ENCODE data around the gene NEK1.
A peak's percentile ranks its signal among the peaks of the same experiment; 100 is the strongest.
"Not testable (repeated sequence)": the region's sequence is repeated elsewhere in the genome, so short reads cannot be mapped to it uniquely, and the experiment has no call there.

NEK1 gene

DNA sequence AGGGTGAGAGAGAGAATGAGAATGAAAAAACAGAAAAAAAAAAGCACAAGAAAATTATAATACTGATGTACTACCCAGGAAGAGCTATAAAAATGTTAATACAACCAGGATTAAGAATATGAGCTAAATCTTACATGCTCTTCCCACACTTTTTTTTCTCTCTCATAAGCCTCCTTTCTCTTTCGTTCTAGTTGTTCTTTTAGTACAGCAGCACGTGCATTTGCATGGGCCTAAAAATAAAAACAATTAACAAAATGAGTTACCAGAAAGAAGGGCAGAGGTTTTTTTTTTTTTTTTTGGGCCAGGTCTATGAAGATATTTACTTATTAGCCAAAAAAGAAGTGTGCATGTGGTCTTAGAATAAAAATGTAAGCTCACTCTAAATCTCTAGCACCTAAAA lies 105.5 kb downstream of the NEK1 start:
- TF ChIP-seq, protein P1, sequence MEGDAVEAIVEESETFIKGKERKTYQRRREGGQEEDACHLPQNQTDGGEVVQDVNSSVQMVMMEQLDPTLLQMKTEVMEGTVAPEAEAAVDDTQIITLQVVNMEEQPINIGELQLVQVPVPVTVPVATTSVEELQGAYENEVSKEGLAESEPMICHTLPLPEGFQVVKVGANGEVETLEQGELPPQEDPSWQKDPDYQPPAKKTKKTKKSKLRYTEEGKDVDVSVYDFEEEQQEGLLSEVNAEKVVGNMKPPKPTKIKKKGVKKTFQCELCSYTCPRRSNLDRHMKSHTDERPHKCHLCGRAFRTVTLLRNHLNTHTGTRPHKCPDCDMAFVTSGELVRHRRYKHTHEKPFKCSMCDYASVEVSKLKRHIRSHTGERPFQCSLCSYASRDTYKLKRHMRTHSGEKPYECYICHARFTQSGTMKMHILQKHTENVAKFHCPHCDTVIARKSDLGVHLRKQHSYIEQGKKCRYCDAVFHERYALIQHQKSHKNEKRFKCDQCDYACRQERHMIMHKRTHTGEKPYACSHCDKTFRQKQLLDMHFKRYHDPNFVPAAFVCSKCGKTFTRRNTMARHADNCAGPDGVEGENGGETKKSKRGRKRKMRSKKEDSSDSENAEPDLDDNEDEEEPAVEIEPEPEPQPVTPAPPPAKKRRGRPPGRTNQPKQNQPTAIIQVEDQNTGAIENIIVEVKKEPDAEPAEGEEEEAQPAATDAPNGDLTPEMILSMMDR (IDR thresholded peaks at IDR 0.05; ENCODE audit: extremely low read depth, insufficient read depth, missing control alignments): no peak
- DNase-seq (ENCODE audit: low spot score): no peak
- in situ Hi-C loops (cut with MboI; ENCODE audit: low pct_unique_long_range_greater_than_20kb, low sequenced_read_pairs, unreplicated experiment): no loop called here

DNA sequence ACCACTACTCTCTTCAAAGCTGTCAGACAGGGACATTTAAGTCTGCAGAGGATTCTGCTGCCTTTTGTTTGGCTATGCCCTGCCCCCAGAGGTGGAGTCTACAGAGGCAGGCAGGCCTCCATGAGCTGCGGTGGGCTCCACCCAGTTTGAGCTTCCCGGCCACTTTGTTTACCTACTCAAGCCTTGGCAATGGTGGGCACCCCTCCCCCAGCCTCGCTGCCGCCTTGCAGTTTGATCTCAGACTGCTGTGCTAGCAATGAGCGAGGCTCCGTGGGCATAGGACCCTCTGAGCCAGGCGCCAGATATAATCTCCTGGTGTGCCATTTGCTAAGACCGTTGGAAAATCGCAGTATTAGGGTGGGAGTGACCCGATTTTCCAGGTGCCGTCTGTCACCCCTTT lies 112.5 kb downstream of the NEK1 start:
- not testable (repeated sequence) for DNase-seq (ENCODE audit: low spot score)
- in situ Hi-C loops (cut with MboI; ENCODE audit: low pct_unique_long_range_greater_than_20kb, low sequenced_read_pairs, unreplicated experiment): loop anchor here (25.0 kb wide), 2 partner anchors 213 to 1313 kb away; no protein-coding TSS in a partner anchor

DNA sequence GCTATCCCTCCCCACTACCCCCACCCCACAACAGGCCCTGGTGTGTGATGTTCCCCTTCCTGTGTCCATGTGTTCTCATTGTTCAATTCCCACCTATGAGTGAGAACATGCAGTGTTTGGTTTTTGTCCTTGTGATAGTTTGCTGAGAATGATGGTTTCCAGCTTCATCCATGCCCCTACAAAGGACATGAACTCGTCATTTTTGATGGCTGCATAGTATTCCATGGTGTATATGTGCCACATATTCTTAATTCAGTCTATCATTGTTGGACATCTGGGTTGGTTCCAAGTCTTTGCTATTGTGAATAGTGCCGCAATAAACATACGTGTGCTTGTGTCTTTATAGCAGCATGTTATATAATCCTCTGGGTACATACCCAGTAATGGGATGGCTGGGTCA lies 118.1 kb downstream of the NEK1 start:
- in situ Hi-C loops (cut with MboI; ENCODE audit: low pct_unique_long_range_greater_than_20kb, low sequenced_read_pairs, unreplicated experiment): loop anchor here (25.0 kb wide), 2 partner anchors 207 to 1307 kb away; no protein-coding TSS in a partner anchor
- DNase-seq (ENCODE audit: low spot score): not testable (repeated sequence)

DNA sequence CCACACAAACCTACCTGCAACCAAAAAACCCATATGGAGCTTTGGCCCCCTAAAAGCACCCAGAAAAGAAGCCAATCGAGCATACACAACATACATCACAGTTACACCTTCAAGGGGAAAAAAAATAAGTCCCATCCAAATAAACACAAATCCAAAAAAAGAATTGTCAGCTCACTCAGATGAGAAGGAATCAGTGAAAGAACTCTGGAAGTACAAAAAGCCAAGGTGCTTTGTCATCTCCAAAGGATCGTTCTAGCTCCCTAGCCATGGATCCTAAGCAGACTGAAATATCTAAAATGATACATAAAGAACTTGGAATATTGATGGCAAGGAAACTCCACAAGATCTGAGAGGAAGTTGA lies 119.2 kb downstream of the NEK1 start:
- DNase-seq (ENCODE audit: low spot score): no peak
- TF ChIP-seq, protein P1 (IDR thresholded peaks at IDR 0.05; ENCODE audit: extremely low read depth, insufficient read depth, missing control alignments): no peak
- in situ Hi-C loops (cut with MboI; ENCODE audit: low pct_unique_long_range_greater_than_20kb, low sequenced_read_pairs, unreplicated experiment): loop anchor here (25.0 kb wide), 2 partner anchors 206 to 1306 kb away; no protein-coding TSS in a partner anchor

- peak; percentile 35 for DNase-seq (ENCODE audit: low spot score)
- in situ Hi-C loops (cut with MboI; ENCODE audit: low pct_unique_long_range_greater_than_20kb, low sequenced_read_pairs, unreplicated experiment): loop anchor here (25.0 kb wide), 2 partner anchors 205 to 1305 kb away; no protein-coding TSS in a partner anchor
Measured at GRCh38 chr4:169492436-169493163, 119.8 kb downstream of the NEK1 start.

GRCh38 chr4:169491211-169491610 lies 121.2 kb downstream of the NEK1 start:
- no peak for DNase-seq (ENCODE audit: low spot score)
- in situ Hi-C loops (cut with MboI; ENCODE audit: low pct_unique_long_range_greater_than_20kb, low sequenced_read_pairs, unreplicated experiment): loop anchor here (25.0 kb wide), 2 partner anchors 204 to 1304 kb away; no protein-coding TSS in a partner anchor
- TF ChIP-seq, protein P1 (IDR thresholded peaks at IDR 0.05; ENCODE audit: extremely low read depth, insufficient read depth, missing control alignments): no peak

More at GRCh38 chr4:169492436-169493163, 119.8 kb downstream of the NEK1 start:
- TF ChIP-seq, protein P1 (IDR thresholded peaks at IDR 0.05; ENCODE audit: extremely low read depth, insufficient read depth, missing control alignments): peak; percentile 63

GRCh38 chr4:169489306-169489705 lies 123.1 kb downstream of the NEK1 start:
- TF ChIP-seq, protein P1 (IDR thresholded peaks at IDR 0.05; ENCODE audit: extremely low read depth, insufficient read depth, missing control alignments): no peak
- no peak for DNase-seq (ENCODE audit: low spot score)
- in situ Hi-C loops (cut with MboI; ENCODE audit: low pct_unique_long_range_greater_than_20kb, low sequenced_read_pairs, unreplicated experiment): loop anchor here (5.0 to 25.0 kb wide), 4 partner anchors 202 to 1302 kb away; partner anchors contain the start of gene CBR4
